Measurements from ENCODE around the gene C4orf54. TPM values are rescaled to one million over a fixed set of nuclear protein-coding genes. Genes with fewer than 3 reads are reported as not detected.

C4orf54 gene
- polyA plus RNA-seq, 1 donor from 2014 or later = not detected

Other genes with a start within 250 kb of the C4orf54 start
- not detected in 2 replicates for gene ADH7, start 222.5 kb downstream of the C4orf54 start, polyA plus RNA-seq
- gene C4orf17, start 146.8 kb downstream of the C4orf54 start, polyA plus RNA-seq = not detected in 2 replicates
- gene TRMT10A, start 93.8 kb downstream of the C4orf54 start, polyA plus RNA-seq = 5.2 and 10.5 TPM in 2 replicates
- gene MTTP, start 83.0 kb downstream of the C4orf54 start, polyA plus RNA-seq = 1.2 and 2.7 TPM in 2 replicates
- gene DAPP1, start 159.0 kb upstream of the C4orf54 start, polyA plus RNA-seq = not detected in 2 replicates
- gene LAMTOR3, start 236.6 kb upstream of the C4orf54 start, polyA plus RNA-seq = 172 and 203 TPM in 2 replicates